Measurements from ENCODE around the gene KASH5.
A peak's percentile ranks its signal among the peaks of the same experiment; 100 is the strongest.

The KASH5 gene

DNA sequence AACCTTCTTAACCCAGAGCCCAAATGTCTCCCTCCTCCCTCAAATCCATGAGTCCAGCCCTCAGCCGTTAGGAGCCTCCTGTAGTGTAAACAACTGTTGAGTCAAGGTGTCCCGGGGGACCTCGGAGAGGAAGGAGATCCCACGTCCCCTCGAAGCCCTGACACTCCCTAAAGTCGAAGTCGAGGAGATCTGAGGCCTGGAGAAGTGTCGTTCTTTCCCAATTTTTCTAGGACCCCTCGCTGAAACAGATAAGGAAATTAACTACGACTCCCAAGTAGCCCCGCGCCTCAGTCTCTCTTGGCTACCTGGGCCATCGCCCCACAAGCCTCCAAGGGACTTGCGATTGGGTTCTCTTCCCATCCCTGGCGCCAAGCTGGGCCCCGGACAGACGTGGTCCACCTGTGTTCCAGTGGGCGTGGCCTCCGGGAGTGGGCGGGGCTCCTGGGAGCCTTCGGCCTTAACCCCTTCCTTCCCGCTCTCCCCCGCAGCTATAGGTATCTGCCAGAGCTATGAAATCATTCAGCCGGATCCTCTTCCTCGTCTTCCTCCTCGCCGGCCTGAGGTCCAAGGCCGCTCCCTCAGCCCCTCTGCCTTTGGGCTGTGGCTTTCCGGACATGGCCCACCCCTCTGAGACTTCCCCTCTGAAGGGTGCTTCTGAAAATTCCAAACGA lies 38.0 kb downstream of the KASH5 start:
- FAIRE-seq (no peak), DNase-seq (ENCODE audit: insufficient read length) (no peak)
- no peak for TF ChIP-seq TAF1 (IDR thresholded peaks at IDR 0.05; ENCODE audit: borderline replicate concordance, low read depth, low read length)

DNA sequence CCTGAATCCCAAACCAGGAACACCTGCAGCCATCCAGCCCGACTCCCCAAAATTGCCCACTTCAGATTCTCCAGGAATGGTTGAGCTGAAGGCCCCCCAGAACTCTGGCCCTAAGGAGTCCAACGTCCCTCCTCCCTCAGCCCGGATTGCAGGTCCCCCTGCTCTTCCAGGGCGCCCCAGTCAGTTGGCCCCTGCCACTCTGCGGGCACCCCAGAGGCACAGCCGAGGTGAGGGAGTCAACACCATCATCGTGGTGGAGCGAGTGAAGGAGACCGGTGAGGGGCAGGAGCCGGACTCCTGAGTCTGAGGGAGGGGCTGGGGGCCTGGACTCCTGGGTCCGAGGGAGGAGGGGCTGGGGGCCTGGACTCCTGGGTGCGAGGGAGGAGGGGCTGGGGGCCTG lies 39.3 kb downstream of the KASH5 start:
- no peak for TF ChIP-seq POLR2A (IDR thresholded peaks at IDR 0.05; ENCODE audit: low read depth, low read length)
- TF ChIP-seq POLR2AphosphoS5 (IDR thresholded peaks at IDR 0.05; ENCODE audit: low read depth, low read length): no peak
- no peak for TF ChIP-seq TAF1 (IDR thresholded peaks at IDR 0.05; ENCODE audit: borderline replicate concordance, low read depth, low read length)
- no peak for DNase-seq (ENCODE audit: insufficient read length)
- FAIRE-seq: no peak

DNA sequence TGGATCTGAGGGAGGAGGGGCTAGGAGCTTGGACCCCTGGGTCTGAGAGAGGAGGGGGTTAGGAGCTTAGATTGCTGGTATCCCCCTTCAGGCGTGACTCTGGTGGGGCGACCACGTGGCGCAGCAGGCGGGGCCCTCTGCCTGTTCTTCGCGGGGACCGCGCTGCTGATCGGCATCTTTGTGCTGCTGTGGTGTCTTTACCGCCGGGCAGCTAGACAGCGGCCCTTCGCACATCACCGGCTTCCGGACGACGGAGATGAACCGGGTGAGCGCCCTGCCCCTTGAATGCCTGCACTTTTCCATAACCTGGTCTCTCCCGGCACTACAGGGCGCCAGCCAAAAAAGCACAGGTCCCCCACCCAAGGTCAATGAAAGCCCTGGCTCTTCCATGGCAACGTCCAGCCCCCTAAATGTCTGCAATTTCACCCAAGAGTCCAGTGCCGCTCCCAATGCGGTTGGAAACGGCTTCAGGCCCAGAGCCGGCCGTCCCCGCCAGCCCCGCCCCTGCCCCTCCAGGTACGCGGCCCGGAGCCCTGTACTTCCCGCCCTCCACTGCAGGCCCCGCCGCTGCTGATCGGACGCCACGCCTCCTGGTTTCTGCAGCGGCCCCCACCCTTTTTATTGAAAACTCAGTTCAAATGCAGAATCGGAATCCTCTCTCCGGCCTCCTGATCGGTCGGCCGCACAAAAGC lies 40.0 kb downstream of the KASH5 start:
- FAIRE-seq (peak; percentile 9), DNase-seq (ENCODE audit: insufficient read length) (no peak)
- TF ChIP-seq TAF1 (IDR thresholded peaks at IDR 0.05; ENCODE audit: borderline replicate concordance, low read depth, low read length) (no peak), POLR2AphosphoS5 (IDR thresholded peaks at IDR 0.05; ENCODE audit: low read depth, low read length) (no peak), POLR2A (IDR thresholded peaks at IDR 0.05; ENCODE audit: low read depth, low read length) (no peak)

DNA sequence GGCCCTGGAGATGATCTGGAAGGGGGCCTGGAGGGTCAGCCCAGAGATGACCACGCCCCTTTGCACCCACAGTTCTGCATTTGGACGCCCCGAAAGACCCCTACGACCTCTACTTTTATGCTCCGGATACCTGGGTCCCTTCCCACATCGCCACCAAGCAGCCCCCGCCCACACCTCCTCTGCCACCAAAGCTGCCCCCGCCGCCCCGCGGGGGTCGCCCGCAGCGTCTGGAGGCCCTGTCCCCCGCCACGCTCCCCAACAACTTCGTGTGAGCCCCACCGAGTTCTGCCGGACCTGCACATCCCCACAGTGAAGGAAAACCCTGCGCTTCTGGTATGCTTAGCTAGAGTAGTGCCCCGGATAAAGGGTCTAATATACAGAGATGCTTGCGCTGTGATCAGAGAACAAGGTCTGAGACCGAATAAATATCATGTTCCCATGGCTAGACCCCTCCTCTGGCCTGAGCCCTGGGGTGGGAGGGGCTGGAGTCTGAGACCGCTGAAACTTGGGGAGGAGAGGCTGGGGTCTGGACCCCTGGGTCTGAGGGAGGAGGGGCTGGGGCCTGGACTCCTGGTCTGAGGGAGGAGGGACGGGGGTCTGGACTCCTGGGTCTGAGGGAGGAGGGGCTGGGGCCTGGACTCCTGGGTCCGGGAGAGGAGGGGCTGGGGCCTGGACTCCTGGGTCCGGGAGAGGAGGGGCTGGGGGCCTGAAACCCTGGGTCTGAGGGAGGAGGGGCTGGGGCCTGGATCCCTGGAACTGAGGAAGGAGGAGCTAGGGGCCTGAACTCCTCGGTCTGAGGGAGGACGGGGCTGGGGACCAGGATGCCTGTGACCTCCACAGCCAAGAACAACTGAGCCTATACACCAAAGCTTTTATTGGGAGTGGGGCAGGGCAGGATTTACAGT lies 40.8 kb downstream of the KASH5 start:
- TF ChIP-seq POLR2A (IDR thresholded peaks at IDR 0.05; ENCODE audit: low read depth, low read length): no peak
- TF ChIP-seq POLR2AphosphoS5 (IDR thresholded peaks at IDR 0.05; ENCODE audit: low read depth, low read length): no peak
- TF ChIP-seq TAF1 (IDR thresholded peaks at IDR 0.05; ENCODE audit: borderline replicate concordance, low read depth, low read length): no peak
- FAIRE-seq (no peak), DNase-seq (ENCODE audit: insufficient read length) (no peak)

DNA sequence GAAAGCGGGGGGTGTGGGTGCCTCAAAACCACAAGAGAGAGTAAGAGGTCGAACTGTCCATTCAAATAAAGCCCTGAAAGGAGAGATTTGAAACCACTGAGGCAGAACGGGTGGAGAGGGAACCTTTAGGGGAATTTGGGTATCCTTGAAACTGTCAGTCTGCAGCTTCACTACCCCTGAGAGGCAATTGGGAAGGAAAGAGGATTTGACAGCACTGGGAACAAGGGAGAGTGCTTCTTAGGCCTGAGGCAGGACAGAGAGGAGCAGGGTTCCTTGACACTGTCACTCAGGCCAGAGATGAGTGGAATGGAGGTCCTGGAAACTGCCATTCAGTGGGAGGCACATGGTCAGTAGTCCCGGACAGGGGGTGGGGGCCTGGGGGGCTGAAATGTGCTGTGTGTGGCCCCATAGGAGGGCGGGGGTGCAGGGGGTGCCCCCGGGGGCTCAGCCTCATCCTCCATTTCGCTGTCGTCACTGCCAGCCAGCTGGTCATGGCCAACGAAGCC lies 42.2 kb downstream of the KASH5 start:
- TF ChIP-seq TAF1 (IDR thresholded peaks at IDR 0.05; ENCODE audit: borderline replicate concordance, low read depth, low read length) (no peak), POLR2AphosphoS5 (IDR thresholded peaks at IDR 0.05; ENCODE audit: low read depth, low read length) (no peak), POLR2A (IDR thresholded peaks at IDR 0.05; ENCODE audit: low read depth, low read length) (no peak)
- DNase-seq (ENCODE audit: insufficient read length) (no peak), FAIRE-seq (no peak)

DNA sequence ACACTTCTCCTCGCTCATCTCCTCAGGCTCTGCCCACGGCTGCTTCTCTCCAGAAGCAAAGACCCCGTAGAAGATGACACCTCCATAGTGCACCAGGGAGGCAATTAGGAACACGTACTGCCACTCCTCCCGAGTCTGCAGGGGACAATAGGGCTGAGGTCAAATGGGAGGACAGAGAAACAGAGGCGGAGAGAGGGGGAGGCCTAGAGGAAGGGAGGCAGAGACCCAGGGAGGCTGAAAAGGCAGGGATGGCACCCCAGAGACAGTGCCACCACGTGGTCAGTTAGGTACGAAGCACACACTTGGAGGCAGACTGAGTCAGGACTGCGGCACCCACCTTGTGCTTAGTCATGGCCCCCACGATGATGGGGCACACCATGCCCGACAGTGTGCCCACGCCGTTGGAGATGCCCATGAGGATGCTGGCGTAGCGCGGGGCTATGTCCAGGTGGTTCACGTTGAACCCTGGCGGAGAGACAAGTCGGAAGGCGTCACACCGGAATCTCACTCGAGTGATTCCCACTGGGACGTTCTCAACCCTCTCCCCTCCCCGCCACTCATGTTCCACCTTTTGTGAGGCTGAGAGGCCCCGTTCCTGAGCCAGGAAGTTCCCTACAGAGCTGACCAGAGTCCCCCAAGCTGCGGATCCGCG lies 42.8 kb downstream of the KASH5 start:
- TF ChIP-seq POLR2A (IDR thresholded peaks at IDR 0.05; ENCODE audit: low read depth, low read length): no peak
- TF ChIP-seq TAF1 (IDR thresholded peaks at IDR 0.05; ENCODE audit: borderline replicate concordance, low read depth, low read length): no peak
- TF ChIP-seq POLR2AphosphoS5 (IDR thresholded peaks at IDR 0.05; ENCODE audit: low read depth, low read length): no peak
- FAIRE-seq (no peak), DNase-seq (ENCODE audit: insufficient read length) (no peak)

DNA sequence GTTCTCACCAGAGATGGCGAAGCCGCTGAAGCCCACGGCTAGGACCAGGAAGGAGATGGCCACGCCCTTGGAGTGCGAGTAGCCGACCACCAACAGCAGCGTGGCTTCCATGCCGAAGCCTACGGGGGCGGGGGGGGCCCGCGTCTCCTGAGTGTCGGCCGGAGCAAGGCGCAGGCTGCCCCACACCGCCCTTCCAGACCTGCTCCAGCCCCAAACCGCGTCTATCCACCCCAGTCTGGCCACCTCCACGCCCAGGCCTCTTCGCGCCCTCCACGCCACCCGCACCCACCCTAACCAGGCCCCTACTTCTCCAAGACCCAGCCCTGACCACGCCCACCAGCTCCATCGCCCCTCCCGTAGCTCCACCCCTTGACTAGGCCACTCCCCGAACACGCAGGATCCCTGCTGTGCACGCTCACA lies 43.3 kb downstream of the KASH5 start:
- DNase-seq (ENCODE audit: insufficient read length): no peak
- TF ChIP-seq POLR2AphosphoS5 (IDR thresholded peaks at IDR 0.05; ENCODE audit: low read depth, low read length): no peak
- no peak for TF ChIP-seq POLR2A (IDR thresholded peaks at IDR 0.05; ENCODE audit: low read depth, low read length)
- TF ChIP-seq TAF1 (IDR thresholded peaks at IDR 0.05; ENCODE audit: borderline replicate concordance, low read depth, low read length): no peak

DNA sequence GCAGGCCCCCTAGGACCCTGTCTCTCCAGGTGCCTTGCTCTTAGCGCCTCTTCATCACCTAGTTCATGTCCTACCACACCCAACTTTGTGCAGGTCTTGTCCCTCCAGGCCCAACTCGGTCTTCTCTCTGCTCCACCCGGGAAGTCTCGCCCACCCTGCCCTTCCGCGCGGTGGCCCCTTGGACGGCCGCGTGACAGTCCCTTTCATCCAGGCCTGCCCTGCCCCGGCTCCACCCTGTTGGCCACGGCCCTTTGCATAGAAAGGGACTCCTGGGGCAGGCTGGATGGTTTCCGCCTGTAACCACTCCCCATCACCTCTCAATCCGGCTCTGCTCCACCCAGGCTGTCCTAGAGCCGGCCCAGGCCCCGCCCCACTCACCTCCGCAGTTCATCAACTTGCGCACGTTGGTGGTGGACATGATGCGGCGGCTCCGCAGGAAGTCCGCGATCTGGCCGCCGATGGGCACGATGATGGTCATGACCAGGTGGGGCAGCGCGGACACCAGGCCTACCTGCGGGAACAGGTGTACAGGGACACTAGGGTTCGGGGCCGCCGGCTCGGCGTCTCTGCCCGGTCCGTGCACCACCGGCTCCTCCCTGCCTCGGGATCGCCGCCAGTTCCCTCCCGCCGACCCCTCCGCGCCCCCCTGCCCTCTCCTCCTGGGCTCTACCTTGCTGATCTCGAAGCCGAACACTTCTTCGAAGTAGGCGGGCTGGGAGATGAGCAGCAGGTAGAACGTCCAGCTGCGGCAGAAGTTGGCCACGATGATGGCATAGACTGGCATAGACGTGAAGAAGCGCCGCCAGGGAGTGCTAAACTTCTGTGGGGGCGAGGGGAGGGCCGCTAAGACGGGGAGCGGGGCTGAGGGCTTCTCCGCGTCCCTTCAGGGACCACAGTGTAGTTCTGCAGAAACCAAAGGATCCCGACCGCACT lies 44.4 kb downstream of the KASH5 start:
- no peak for FAIRE-seq

More for the DNA sequence above, 43.3 kb downstream of the KASH5 start:
- no peak for FAIRE-seq

DNA sequence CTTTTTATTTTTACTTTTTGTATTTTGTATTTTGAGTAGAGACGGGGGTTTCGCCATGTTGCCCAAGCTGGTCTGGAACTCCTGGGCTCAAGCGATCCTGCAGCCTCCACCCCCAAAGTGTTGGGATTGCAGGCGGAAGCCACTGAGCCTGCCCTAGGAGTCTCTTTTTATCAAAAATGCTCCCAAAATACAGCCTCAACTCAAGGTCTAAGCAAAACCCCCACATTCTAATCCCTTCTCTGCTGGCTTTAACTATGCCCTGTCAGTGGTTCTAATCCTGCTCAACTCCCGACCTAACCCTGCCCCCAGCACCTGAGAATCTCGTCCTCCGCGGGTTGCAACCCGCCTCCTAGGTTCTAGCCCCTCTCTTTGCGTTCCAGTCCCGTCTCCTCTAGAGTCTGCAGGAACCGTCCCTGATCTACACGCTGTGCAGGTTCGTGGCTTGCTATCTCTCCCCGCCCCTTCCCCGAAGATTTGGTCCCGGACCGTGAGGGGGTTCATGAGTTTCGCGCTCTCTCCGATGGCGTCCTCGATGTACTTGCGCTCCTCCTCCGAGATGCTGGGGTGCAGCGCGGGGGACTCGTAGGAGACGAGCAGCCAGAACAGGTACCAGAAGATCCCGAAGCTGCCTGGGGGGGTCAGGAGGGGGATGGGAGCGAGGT lies 45.3 kb downstream of the KASH5 start:
- DNase-seq (ENCODE audit: insufficient read length) (no peak), FAIRE-seq (no peak)
- TF ChIP-seq TAF1 (IDR thresholded peaks at IDR 0.05; ENCODE audit: borderline replicate concordance, low read depth, low read length) (no peak), POLR2A (IDR thresholded peaks at IDR 0.05; ENCODE audit: low read depth, low read length) (no peak), POLR2AphosphoS5 (IDR thresholded peaks at IDR 0.05; ENCODE audit: low read depth, low read length) (no peak)

More for the DNA sequence above, 44.4 kb downstream of the KASH5 start:
- TF ChIP-seq TAF1 (IDR thresholded peaks at IDR 0.05; ENCODE audit: borderline replicate concordance, low read depth, low read length) (no peak), POLR2AphosphoS5 (IDR thresholded peaks at IDR 0.05; ENCODE audit: low read depth, low read length) (no peak), POLR2A (IDR thresholded peaks at IDR 0.05; ENCODE audit: low read depth, low read length) (no peak)
- no peak for DNase-seq (ENCODE audit: insufficient read length)
